OCI-LY7 (cell line): ENCODE data around the gene TIMM10. TPM values are rescaled to one million over a fixed set of nuclear protein-coding genes. Genes with fewer than 3 reads are reported as not detected.

Experiments used
- BruUV-seq: library from RNA; stranded (reverse); fragments of 400-500 nt; replicated peaks from 2 replicates; lab custom pipeline; 2021; lab: Mats Ljungman, UMichigan
- CTCF ChIA-PET: fragments of 300-600 bp; sonication (Branson Sonifier 250); formaldehyde crosslinking; loops from one replicate; lab custom pipeline; 2022; ENCODE audit warnings: antibody characterized with exemption; ENCODE audit not compliant: unreplicated experiment; lab: Charles Lee
- POLR2A ChIA-PET: fragments of 300-600 bp; sonication (Branson Sonifier 250); formaldehyde crosslinking; loops from one replicate; lab custom pipeline; 2022; ENCODE audit warnings: antibody characterized with exemption; lab: Charles Lee
- DNase-seq: peaks from one replicate; pipeline ENCODE4 v3.0.0-alpha.2; 2015; ENCODE audit warnings: low spot score
- H2AFZ ChIP-seq: fragments of 200-600 bp; sonication (generic), shearing (Covaris generic); 2 replicates; pipeline ENCODE4 v1.6.1; 2014; ENCODE audit warnings: mild to moderate bottlenecking, antibody characterized with exemption, low read length, moderate library complexity
- H3K27ac ChIP-seq: fragments of 200-600 bp; sonication (generic); 2 replicates; pipeline ENCODE4 v1.5.1; 2014; ENCODE audit warnings: mixed run types, low read depth, mild to moderate bottlenecking, moderate library complexity, low read length, inconsistent platforms; ENCODE audit not compliant: poor library complexity, severe bottlenecking
- H3K36me3 ChIP-seq: fragments of 200-600 bp; sonication (generic); 2 replicates; pipeline ENCODE4 v1.6.1; 2014; ENCODE audit warnings: mild to moderate bottlenecking, antibody characterized with exemption, low read length, moderate library complexity, mixed read lengths; ENCODE audit not compliant: insufficient read depth
- H3K4me1 ChIP-seq: fragments of 200-600 bp; sonication (generic); 2 replicates; pipeline ENCODE4 v1.5.1; 2014; ENCODE audit warnings: mild to moderate bottlenecking, low read length; ENCODE audit not compliant: insufficient read depth, poor library complexity, severe bottlenecking
- H3K4me2 ChIP-seq: fragments of 200-600 bp; sonication (generic); 2 replicates; pipeline ENCODE4 v1.6.1; 2014; ENCODE audit warnings: mild to moderate bottlenecking, low read length
- H3K4me3 ChIP-seq: fragments of 200-600 bp; sonication (generic); 2 replicates; pipeline ENCODE4 v1.5.1; 2014; ENCODE audit warnings: mild to moderate bottlenecking, low read depth, low read length; ENCODE audit not compliant: poor library complexity, severe bottlenecking
- H3K79me2 ChIP-seq: fragments of 200-600 bp; sonication (generic); 2 replicates; pipeline ENCODE4 v1.6.1; 2016; ENCODE audit warnings: low read depth, mild to moderate bottlenecking, low read length, moderate library complexity, mixed read lengths; ENCODE audit not compliant: insufficient read depth
- H3K9me2 ChIP-seq: fragments of 200-600 bp; sonication (generic); 2 replicates; pipeline ENCODE4 v1.6.1; 2016; ENCODE audit warnings: mild to moderate bottlenecking, low read length, mixed read lengths; ENCODE audit not compliant: insufficient read depth
- H3K9me3 ChIP-seq: fragments of 200-600 bp; sonication (generic); 2 replicates; pipeline ENCODE4 v1.6.1; 2014; ENCODE audit warnings: mild to moderate bottlenecking, mixed run types, low read length, mixed read lengths
- H4K20me1 ChIP-seq: fragments of 200-600 bp; sonication (generic); 2 replicates; pipeline ENCODE4 v1.6.1; 2014; ENCODE audit warnings: mild to moderate bottlenecking, antibody characterized with exemption, low read length, moderate library complexity, mixed read lengths; ENCODE audit not compliant: insufficient read depth
- EZH2phosphoT487 ChIP-seq: fragments of 200-600 bp; sonication (generic); IDR thresholded peaks from 2 replicates; pipeline ENCODE4 v1.6.1; 2018; ENCODE audit warnings: low read depth, borderline replicate concordance, mild to moderate bottlenecking, mixed run types, antibody characterized with exemption, low read length, moderate library complexity, mixed read lengths
- intact Hi-C: fragments of 100-400 bp; cut with micrococcal nuclease; formaldehyde crosslinking; loops from one replicate; pipeline ENCODE4 v1.10.0; 2022; ENCODE audit not compliant: unreplicated experiment
- total RNA-seq, 2 experiments: library from RNA; depleted of rRNA in 1 of 2; stranded (reverse); fragments of >200 nt in 1 of 2; shearing (Covaris generic) in 1 of 2; gene quantifications; 2 replicates each; pipeline ENCODE4 v1.2.3, GENCODE V29; 2014 to 2022
- TF ChIP-seq, protein P1 (sequence below): fragments of 200-600 bp; sonication (generic); conservative IDR thresholded peaks from 2 replicates; pipeline ENCODE4 v1.5.1; 2014; ENCODE audit warnings: mild to moderate bottlenecking, antibody characterized with exemption, low read length, moderate library complexity, mixed read lengths

Gene TIMM10
- total RNA-seq, 2 experiments from 2014 or later = 163 to 258 TPM

DNA sequence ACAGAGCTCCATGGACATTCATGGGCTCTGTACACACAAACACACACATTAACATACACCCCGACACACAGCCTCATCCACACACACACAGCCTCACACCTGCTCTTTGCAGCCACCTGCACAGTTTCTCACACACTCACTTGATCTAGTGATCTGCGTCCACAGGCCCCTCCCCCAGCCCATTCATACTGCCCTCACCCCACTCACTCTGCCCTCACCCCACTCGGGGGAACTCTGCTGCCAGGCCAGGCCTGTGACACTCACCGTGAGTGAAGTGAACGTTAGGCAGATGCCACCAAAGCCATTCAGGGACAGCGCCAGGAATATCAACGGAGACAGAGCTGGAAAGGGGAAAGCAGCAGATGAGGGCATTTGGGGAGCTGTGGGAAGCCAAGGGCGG lies 30.0 kb downstream of the TIMM10 start:
- DNase-seq = no peak
- Histone ChIP-seq H4K20me1 (no peaks in the 10 kb centered on the region), H3K4me2 (no peak overlapping the region), H3K27ac (no peak overlapping the region), H3K36me3 (peaks cover 91% of the 10 kb centered on the region), H3K79me2 (no peaks in the 10 kb centered on the region), H3K9me2 (no peaks in the 10 kb centered on the region), H3K4me3 (no peak overlapping the region), H3K9me3 (no peaks in the 10 kb centered on the region), H3K4me1 (no peaks in the 10 kb centered on the region), H2AFZ (no peak overlapping the region)
- CTCF ChIA-PET = interaction anchor here (1.2 kb wide), 1 partner anchor 26 kb away, joined by 3 read pairs; no protein-coding TSS in a partner anchor
- no TSS peak for BruUV-seq
- no peak for TF ChIP-seq EZH2phosphoT487
- TF ChIP-seq, protein P1, sequence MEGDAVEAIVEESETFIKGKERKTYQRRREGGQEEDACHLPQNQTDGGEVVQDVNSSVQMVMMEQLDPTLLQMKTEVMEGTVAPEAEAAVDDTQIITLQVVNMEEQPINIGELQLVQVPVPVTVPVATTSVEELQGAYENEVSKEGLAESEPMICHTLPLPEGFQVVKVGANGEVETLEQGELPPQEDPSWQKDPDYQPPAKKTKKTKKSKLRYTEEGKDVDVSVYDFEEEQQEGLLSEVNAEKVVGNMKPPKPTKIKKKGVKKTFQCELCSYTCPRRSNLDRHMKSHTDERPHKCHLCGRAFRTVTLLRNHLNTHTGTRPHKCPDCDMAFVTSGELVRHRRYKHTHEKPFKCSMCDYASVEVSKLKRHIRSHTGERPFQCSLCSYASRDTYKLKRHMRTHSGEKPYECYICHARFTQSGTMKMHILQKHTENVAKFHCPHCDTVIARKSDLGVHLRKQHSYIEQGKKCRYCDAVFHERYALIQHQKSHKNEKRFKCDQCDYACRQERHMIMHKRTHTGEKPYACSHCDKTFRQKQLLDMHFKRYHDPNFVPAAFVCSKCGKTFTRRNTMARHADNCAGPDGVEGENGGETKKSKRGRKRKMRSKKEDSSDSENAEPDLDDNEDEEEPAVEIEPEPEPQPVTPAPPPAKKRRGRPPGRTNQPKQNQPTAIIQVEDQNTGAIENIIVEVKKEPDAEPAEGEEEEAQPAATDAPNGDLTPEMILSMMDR = no peak
- POLR2A ChIA-PET = interaction anchor here (3.0 kb wide), 1 partner anchor 14 kb away, joined by 11 read pairs; the partner anchor contains the start of gene SLC43A1
- intact Hi-C loops = no loop called here

DNA sequence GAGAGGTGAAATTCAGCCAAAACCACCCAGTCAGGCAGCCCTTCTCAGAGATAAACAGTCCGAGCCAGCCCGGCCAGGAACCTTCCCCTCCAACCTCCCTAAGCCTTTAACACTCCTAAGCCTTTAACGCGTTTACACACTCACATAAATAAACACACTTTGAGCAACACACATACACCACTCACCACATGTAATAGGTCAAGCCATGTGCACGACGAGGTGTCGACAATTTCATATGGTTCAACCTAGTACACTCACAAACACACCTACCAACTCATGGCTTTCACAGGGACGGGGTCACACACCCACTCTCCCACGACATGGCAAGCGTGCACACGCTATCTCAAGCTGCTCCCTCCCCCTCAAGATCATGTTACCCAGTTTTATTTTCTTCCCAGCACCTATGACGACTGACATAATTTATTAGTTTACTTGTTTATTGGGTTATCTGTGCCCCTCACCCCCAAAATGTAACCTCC lies 30.5 kb downstream of the TIMM10 start:
- Histone ChIP-seq H2AFZ (no peak overlapping the region), H3K9me2 (no peaks in the 10 kb centered on the region), H3K4me1 (no peaks in the 10 kb centered on the region), H3K79me2 (no peaks in the 10 kb centered on the region), H3K36me3 (peaks cover 88% of the 10 kb centered on the region), H3K27ac (no peak overlapping the region), H3K4me3 (no peak overlapping the region), H3K9me3 (no peaks in the 10 kb centered on the region), H3K4me2 (no peak overlapping the region), H4K20me1 (no peaks in the 10 kb centered on the region)
- DNase-seq = no peak
- BruUV-seq = no TSS peak
- TF ChIP-seq EZH2phosphoT487 = no peak
- TF ChIP-seq, protein P1 = no peak
- intact Hi-C loops = no loop called here
- CTCF ChIA-PET = no interaction called here
- POLR2A ChIA-PET = interaction anchor here (3.0 kb wide), 1 partner anchor 14 kb away, joined by 11 read pairs; the partner anchor contains the start of gene SLC43A1

DNA sequence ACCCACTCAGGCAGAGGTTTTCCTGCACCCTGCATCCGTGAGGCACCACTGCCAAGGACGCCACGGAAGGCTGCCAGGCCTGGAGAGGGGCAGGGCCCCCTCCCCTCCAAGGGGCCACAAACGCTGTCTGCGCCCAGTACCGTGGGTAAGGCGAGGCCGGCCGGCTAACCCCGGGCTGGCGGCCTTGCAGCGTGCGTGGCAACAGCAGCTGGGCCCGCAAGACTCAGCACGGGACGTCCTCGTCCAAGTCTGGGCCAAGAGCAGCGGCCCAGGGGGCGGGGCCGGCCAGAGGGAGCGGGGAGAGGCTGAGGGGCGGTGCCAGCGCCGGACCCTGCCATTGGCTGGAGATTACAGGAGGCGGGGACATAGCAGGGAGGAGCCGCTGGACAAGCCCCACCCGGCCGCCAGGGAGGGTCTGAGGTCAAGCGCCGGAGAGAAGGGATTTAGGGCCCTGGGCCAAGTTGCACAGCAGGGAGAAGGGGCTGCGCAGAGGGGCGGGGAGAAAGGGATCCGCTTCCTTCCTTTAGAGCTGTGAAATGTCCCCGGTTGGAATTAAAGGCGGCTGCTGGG lies 31.1 kb downstream of the TIMM10 start:
- Histone ChIP-seq H3K36me3 (peaks cover 85% of the 10 kb centered on the region), H3K9me2 (no peaks in the 10 kb centered on the region), H3K4me3 (no peak overlapping the region), H3K79me2 (no peaks in the 10 kb centered on the region), H3K4me1 (peaks cover under 1% of the 10 kb centered on the region), H4K20me1 (no peaks in the 10 kb centered on the region), H3K9me3 (no peaks in the 10 kb centered on the region), H3K27ac (no peak overlapping the region), H2AFZ (no peak overlapping the region), H3K4me2 (no peak overlapping the region)
- TF ChIP-seq, protein P1 = no peak
- TF ChIP-seq EZH2phosphoT487 = no peak
- BruUV-seq = no TSS peak
- intact Hi-C loops = no loop called here
- DNase-seq = no peak
- CTCF ChIA-PET = no interaction called here
- POLR2A ChIA-PET = interaction anchor here (3.0 kb wide), 1 partner anchor 15 kb away, joined by 11 read pairs; the partner anchor contains the start of gene SLC43A1
